K562 (cell line): ENCODE results near the gene MAGI1. TPM values are rescaled to one million over a fixed set of nuclear protein-coding genes. Genes with fewer than 3 reads are reported as not detected.

ENCODE experiments used
- ATAC-seq: fragments of 200-7000 bp; cut with Tn5 transposase; 3 replicates; pipeline ENCODE4 v1.9.1; 2020; ENCODE audit warnings: moderate library complexity
- BruUV-seq: library from RNA; stranded (reverse); fragments of 400-500 nt; replicated peaks from 2 replicates; lab custom pipeline; 2021; lab: Mats Ljungman, UMichigan
- CTCF ChIA-PET: fragments of 300-600 bp; formaldehyde crosslinking; extraction: SDS; loops from one replicate; lab custom pipeline; 2021; ENCODE audit warnings: low intra/inter-chr PET ratio; lab: Yijun Ruan, JAX
- POLR2A ChIA-PET: fragments of 300-600, 350-650 bp; sonication (Branson Sonifier 250); formaldehyde crosslinking; extraction: SDS; loops from one replicate; lab custom pipeline; 2021; ENCODE audit warnings: antibody characterized with exemption, inconsistent platforms; lab: Yijun Ruan, JAX
- DNase-seq, 4 experiments: peaks; one replicate each; pipeline versions ENCODE4 v3.0.0 to v3.0.0-alpha.2; 2011 to 2018; ENCODE audit warnings: low spot score in 3 of 4, mixed read lengths in 3 of 4; ENCODE audit errors: extremely low read depth in 1 of 4
- FAIRE-seq: peaks from 2 replicates; lab custom pipeline; 2011; peaks lifted over from hg19 to GRCh38; lab: Jason Lieb, UNC
- H2AFZ ChIP-seq: 2 replicates; pipeline ENCODE4 v1.6.0; 2011; ENCODE audit warnings: low read depth, low read length, control low read depth, inconsistent platforms
- H3K27ac ChIP-seq: fragments of 200-600 bp; 3 replicates; pipeline ENCODE4 v1.8.0; 2011; ENCODE audit warnings: low read depth, mild to moderate bottlenecking, control low read depth, inconsistent platforms, low read length, moderate library complexity, mixed read lengths; ENCODE audit errors: extremely low read depth
- H3K27me3 ChIP-seq, 2 experiments: fragments of 300-600 bp in 1 of 2; 2 replicates in 1 of 2; 3 replicates in 1 of 2; pipeline versions ENCODE4 v1.6.0 to v1.8.0; 2011; ENCODE audit warnings: inconsistent platforms in 2 of 2, low read length in 2 of 2, mild to moderate bottlenecking in 1 of 2, mixed read lengths in 1 of 2, moderate library complexity in 1 of 2; ENCODE audit not compliant: control insufficient read depth in 2 of 2, insufficient read depth in 2 of 2
- H3K36me3 ChIP-seq: fragments of 300-600 bp; 3 replicates; pipeline ENCODE4 v1.8.0; 2011; ENCODE audit warnings: mild to moderate bottlenecking, low read length, inconsistent platforms; ENCODE audit not compliant: control insufficient read depth, insufficient read depth
- H3K4me1 ChIP-seq, 2 experiments: fragments of 200-600 bp in 1 of 2; replicated peaks in 1 of 2; 2 replicates in 1 of 2; 3 replicates in 1 of 2; pipeline versions ENCODE4 v1.5.1 to v1.8.0; 2011; ENCODE audit warnings: inconsistent platforms in 2 of 2, low read length in 2 of 2, mild to moderate bottlenecking in 1 of 2, mixed read lengths in 1 of 2, moderate library complexity in 1 of 2; ENCODE audit not compliant: control insufficient read depth in 2 of 2, insufficient read depth in 2 of 2
- H3K4me2 ChIP-seq: 2 replicates; pipeline ENCODE4 v1.6.1; 2011; ENCODE audit warnings: low read length, control low read depth, inconsistent platforms, mixed read lengths; ENCODE audit not compliant: insufficient read depth
- H3K4me3 ChIP-seq: fragments of 200-600 bp; sonication (generic), shearing (Covaris generic); 2 replicates; pipeline ENCODE4 v1.5.1; 2016; ENCODE audit warnings: control low read depth, inconsistent platforms
- H3K79me2 ChIP-seq: fragments of 200-600 bp; 3 replicates; pipeline ENCODE4 v1.8.0; 2011; ENCODE audit warnings: low read length, inconsistent platforms; ENCODE audit not compliant: control insufficient read depth, insufficient read depth
- H3K9ac ChIP-seq, 2 experiments: 2 replicates each; pipeline versions ENCODE4 v1.6.0 to v1.6.1; 2011; ENCODE audit warnings: low read depth in 2 of 2, low read length in 2 of 2, control low read depth in 1 of 2, inconsistent platforms in 1 of 2, mild to moderate bottlenecking in 1 of 2, mixed read lengths in 1 of 2; ENCODE audit not compliant: insufficient read depth in 1 of 2
- H3K9me1 ChIP-seq: one replicate; pipeline ENCODE4 v1.6.0; 2011; ENCODE audit warnings: inconsistent platforms, mild to moderate bottlenecking, low read length, moderate library complexity; ENCODE audit not compliant: control insufficient read depth, insufficient read depth
- H3K9me3 ChIP-seq: replicated peaks from 2 replicates; pipeline ENCODE4 v1.5.1; 2011; ENCODE audit warnings: low read depth, low read length, inconsistent platforms; ENCODE audit not compliant: control insufficient read depth, insufficient read depth
- H4K20me1 ChIP-seq: replicated peaks from 2 replicates; pipeline ENCODE4 v1.6.1; 2011; ENCODE audit warnings: low read length, inconsistent platforms, mixed read lengths; ENCODE audit not compliant: control insufficient read depth, insufficient read depth
- CEBPB ChIP-seq: fragments of 450-650 bp; IDR thresholded peaks from 2 replicates; pipeline ENCODE4 v1.6.1; 2016; ENCODE audit warnings: missing genetic modification characterization, missing compliant biosample characterization
- CEBPG ChIP-seq, 3 experiments: fragments of 200-800 bp in 1 of 3; sonication (Bioruptor generic) in 1 of 3; sonication (generic) in 1 of 3; formaldehyde crosslinking in 1 of 3; IDR thresholded peaks in 2 of 3; conservative IDR thresholded peaks in 1 of 3; 2 replicates each; pipeline versions ENCODE4 v1.6.1 to v1.8.0; 2016 to 2022; ENCODE audit warnings: missing compliant biosample characterization in 2 of 3, missing genetic modification characterization in 2 of 3, mild to moderate bottlenecking in 1 of 3, missing genetic modification reagents in 1 of 3
- DIDO1 ChIP-seq: fragments of 450-650 bp; IDR thresholded peaks from 2 replicates; pipeline ENCODE4 v1.6.1; 2016; ENCODE audit warnings: low read depth, missing biosample characterization, missing genetic modification characterization
- FOXK1 ChIP-seq: sonication (generic); formaldehyde crosslinking; IDR thresholded peaks from 2 replicates; pipeline ENCODE4 v1.8.0; 2022; ENCODE audit warnings: missing genetic modification reagents, mild to moderate bottlenecking, borderline replicate concordance
- HNRNPH1 ChIP-seq: fragments of 200-400 bp; formaldehyde crosslinking; optimal IDR thresholded peaks from 2 replicates; pipeline ENCODE3; 2017; ENCODE audit warnings: low read depth, mild to moderate bottlenecking, low read length, moderate library complexity
- RAD51 ChIP-seq: fragments of 450-650 bp; IDR thresholded peaks from 2 replicates; pipeline ENCODE4 v1.7.1; 2016; ENCODE audit warnings: low read depth, mild to moderate bottlenecking, borderline replicate concordance
- SMAD4 ChIP-seq: fragments of 250-450 bp; sonication (Bioruptor Pico); conservative IDR thresholded peaks from 2 replicates; pipeline ENCODE4 v1.8.0; 2021; ENCODE audit warnings: inconsistent platforms, mild to moderate bottlenecking, moderate library complexity
- ZFX ChIP-seq: sonication (generic); formaldehyde crosslinking; IDR thresholded peaks from 2 replicates; pipeline ENCODE4 v1.8.0; 2022; ENCODE audit warnings: mild to moderate bottlenecking, missing genetic modification reagents, moderate library complexity
- WGBS: fragments of 100-300 bp; shearing (Covaris generic); methylation state at CpG from one replicate; pipeline ENCODE4 v1.1.6; 2016; ENCODE audit warnings: low coverage, mixed read lengths; ENCODE audit not compliant: insufficient coverage; ENCODE audit errors: missing lambda C conversion rate; 5-methylcytosine and 5-hydroxymethylcytosine counted together
- in situ Hi-C: fragments of 300-500 bp; cut with MboI; formaldehyde crosslinking; loops from 4 replicates; pipeline ENCODE4 v1.15.0; 2018; ENCODE audit warnings: inconsistent platforms, mixed read lengths
- intact Hi-C: fragments of 100-400 bp; cut with micrococcal nuclease; formaldehyde crosslinking; loops from 2 replicates; pipeline ENCODE4 v1.14.2; 2022
- polyA plus RNA-seq, 8 experiments: library from polyadenylated mRNA; depleted of rRNA in 4 of 8; stranded (reverse) in 5 of 8; unstranded in 3 of 8; fragments of >200 nt; fragmentation: Nextera tagmentation in 2 of 8; fragmentation: Illumina TruSeq in 1 of 8; extraction: Ambion mirVana in 2 of 8; extraction: Trizol in 1 of 8; gene quantifications; 2 replicates each; pipeline versions ENCODE4 v1.2.1 to v1.2.3, GENCODE V29; 2011 to 2014; ENCODE audit warnings: inconsistent platforms in 1 of 8, missing spikeins in 1 of 8
- total RNA-seq, 7 experiments: library from RNA; depleted of rRNA in 6 of 7; stranded (reverse); fragments of >200 nt in 6 of 7; fragmentation: Illumina TruSeq in 2 of 7; extraction: Trizol in 2 of 7; gene quantifications; 2 replicates each; pipeline versions ENCODE4 v1.2.1 to v1.2.3, GENCODE V29; 2011 to 2021; ENCODE audit warnings: low replicate concordance in 1 of 7
- TF ChIP-seq, protein P1 (sequence below), 2 experiments: fragments of 450-650 bp in 1 of 2; IDR thresholded peaks; 2 replicates each; pipeline ENCODE4 v1.6.1; 2011 to 2017; ENCODE audit warnings: low read depth in 2 of 2, antibody characterized with exemption in 1 of 2, borderline replicate concordance in 1 of 2, low read length in 1 of 2, mild to moderate bottlenecking in 1 of 2, mixed read lengths in 1 of 2; ENCODE audit not compliant: control insufficient read depth in 1 of 2
- TF ChIP-seq, protein P2 (sequence below): fragments of 200-800 bp; sonication (Bioruptor generic); IDR thresholded peaks from 2 replicates; pipeline ENCODE4 v1.6.1; 2017; ENCODE audit warnings: missing genetic modification characterization, missing compliant biosample characterization

The MAGI1 gene
- total and polyA plus RNA-seq, 9 of the 15 experiments (the other 6 are each of a cell fraction or from before 2014, with no cell fraction given): 7.8 to 59.4 (median 43.2) TPM

- TF ChIP-seq CEBPG (CRISPR knock-in tag; IDR thresholded peaks at IDR 0.05) (no peak), CEBPG (tag; conservative IDR thresholded peaks at IDR 0.05 in 1 of 2, IDR thresholded peaks at IDR 0.05 in 1 of 2) (peak in 1 of 2 experiments; percentile 15; a peak in 1 of 4 replicates), DIDO1 (tag) (no peak), ZFX (CRISPR knock-in tag) (no peak), CEBPB (tag) (peak; percentile 30; the same call in 1 of the 2 replicates), FOXK1 (no peak)
- H3K4me2 ChIP-seq: no peak overlapping the region
- H3K36me3 ChIP-seq: no peaks in the 10 kb centered on the region
- H3K4me1 ChIP-seq: no peaks in the 10 kb centered on the region
- H3K79me2 ChIP-seq: no peaks in the 10 kb centered on the region
- 0% methylated on average over 2 of the region's 2 CpGs for WGBS
- ATAC-seq (no peak), FAIRE-seq (no peak), DNase-seq (no peak)
- no peak overlapping the region for H3K27ac ChIP-seq
- BruUV-seq: no TSS peak
- in situ Hi-C loops (loop anchor here (25.0 kb wide), 1 partner anchor 358 kb away; no protein-coding TSS in a partner anchor), intact Hi-C loops (no loop called here)
- no peak overlapping the region for H3K9ac ChIP-seq
- H3K4me3 ChIP-seq: no peak overlapping the region
- H3K9me1 ChIP-seq: no peaks in the 10 kb centered on the region
- no peaks in the 10 kb centered on the region for H4K20me1 ChIP-seq
- H2AFZ ChIP-seq: no peak overlapping the region
- CTCF ChIA-PET: no interaction called here
- H3K9me3 ChIP-seq: no peaks in the 10 kb centered on the region
- H3K27me3 ChIP-seq: no peaks in the 10 kb centered on the region; a peak in 1 of 5 replicates
- POLR2A ChIA-PET: no interaction called here
Observed at GRCh38 chr3:65779390-65779789, 259.3 kb downstream of the MAGI1 start.

DNA sequence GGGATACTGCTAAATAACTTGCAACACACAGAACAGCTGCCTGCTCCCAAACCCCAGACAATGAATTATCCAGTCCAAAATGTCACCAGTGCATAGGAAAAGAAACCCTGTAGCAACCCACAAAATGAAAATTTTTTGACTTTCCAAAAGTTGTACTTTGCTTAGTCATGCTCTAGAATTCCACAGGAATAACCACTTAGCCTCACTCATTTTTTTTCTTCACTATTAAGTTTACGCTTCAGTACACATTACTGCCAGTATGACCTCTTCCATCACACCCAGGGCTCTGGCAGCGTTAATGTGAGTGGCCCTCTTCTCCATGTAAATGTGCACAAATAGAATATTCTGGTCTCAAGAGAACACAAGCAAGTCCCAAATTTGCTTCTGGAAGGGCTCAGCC, 259.8 kb downstream of the MAGI1 start:
- no peaks in the 10 kb centered on the region for H3K4me1 ChIP-seq
- H3K27ac ChIP-seq: no peak overlapping the region
- 19% methylated on average over 2 of the region's 2 CpGs for WGBS
- ChIA-PET POLR2A (no interaction called here), CTCF (no interaction called here)
- in situ Hi-C loops: loop anchor here (25.0 kb wide), 1 partner anchor 358 kb away; no protein-coding TSS in a partner anchor
- BruUV-seq: no TSS peak
- H3K79me2 ChIP-seq: no peaks in the 10 kb centered on the region
- H3K4me3 ChIP-seq: no peak overlapping the region
- H3K9ac ChIP-seq: no peak overlapping the region
- FAIRE-seq (no peak), DNase-seq (no peak), ATAC-seq (no peak)
- no peaks in the 10 kb centered on the region for H4K20me1 ChIP-seq
- no peaks in the 10 kb centered on the region for H3K9me3 ChIP-seq
- no peak overlapping the region for H2AFZ ChIP-seq
- no peaks in the 10 kb centered on the region for H3K9me1 ChIP-seq
- intact Hi-C loops: no loop called here
- no peaks in the 10 kb centered on the region; a peak in 1 of 5 replicates for H3K27me3 ChIP-seq
- H3K36me3 ChIP-seq: no peaks in the 10 kb centered on the region
- H3K4me2 ChIP-seq: no peak overlapping the region
- TF ChIP-seq, protein P1, sequence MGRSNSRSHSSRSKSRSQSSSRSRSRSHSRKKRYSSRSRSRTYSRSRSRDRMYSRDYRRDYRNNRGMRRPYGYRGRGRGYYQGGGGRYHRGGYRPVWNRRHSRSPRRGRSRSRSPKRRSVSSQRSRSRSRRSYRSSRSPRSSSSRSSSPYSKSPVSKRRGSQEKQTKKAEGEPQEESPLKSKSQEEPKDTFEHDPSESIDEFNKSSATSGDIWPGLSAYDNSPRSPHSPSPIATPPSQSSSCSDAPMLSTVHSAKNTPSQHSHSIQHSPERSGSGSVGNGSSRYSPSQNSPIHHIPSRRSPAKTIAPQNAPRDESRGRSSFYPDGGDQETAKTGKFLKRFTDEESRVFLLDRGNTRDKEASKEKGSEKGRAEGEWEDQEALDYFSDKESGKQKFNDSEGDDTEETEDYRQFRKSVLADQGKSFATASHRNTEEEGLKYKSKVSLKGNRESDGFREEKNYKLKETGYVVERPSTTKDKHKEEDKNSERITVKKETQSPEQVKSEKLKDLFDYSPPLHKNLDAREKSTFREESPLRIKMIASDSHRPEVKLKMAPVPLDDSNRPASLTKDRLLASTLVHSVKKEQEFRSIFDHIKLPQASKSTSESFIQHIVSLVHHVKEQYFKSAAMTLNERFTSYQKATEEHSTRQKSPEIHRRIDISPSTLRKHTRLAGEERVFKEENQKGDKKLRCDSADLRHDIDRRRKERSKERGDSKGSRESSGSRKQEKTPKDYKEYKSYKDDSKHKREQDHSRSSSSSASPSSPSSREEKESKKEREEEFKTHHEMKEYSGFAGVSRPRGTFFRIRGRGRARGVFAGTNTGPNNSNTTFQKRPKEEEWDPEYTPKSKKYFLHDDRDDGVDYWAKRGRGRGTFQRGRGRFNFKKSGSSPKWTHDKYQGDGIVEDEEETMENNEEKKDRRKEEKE (IDR thresholded peaks at IDR 0.05; ENCODE audit: borderline replicate concordance in 1 of 2, control insufficient read depth in 1 of 2, low read depth in 2 of 2, low read length in 1 of 2): no peak
- TF ChIP-seq HNRNPH1 (no peak), RAD51 (no peak), SMAD4 (CRISPR knock-in tag) (no peak)
- TF ChIP-seq, protein P2, sequence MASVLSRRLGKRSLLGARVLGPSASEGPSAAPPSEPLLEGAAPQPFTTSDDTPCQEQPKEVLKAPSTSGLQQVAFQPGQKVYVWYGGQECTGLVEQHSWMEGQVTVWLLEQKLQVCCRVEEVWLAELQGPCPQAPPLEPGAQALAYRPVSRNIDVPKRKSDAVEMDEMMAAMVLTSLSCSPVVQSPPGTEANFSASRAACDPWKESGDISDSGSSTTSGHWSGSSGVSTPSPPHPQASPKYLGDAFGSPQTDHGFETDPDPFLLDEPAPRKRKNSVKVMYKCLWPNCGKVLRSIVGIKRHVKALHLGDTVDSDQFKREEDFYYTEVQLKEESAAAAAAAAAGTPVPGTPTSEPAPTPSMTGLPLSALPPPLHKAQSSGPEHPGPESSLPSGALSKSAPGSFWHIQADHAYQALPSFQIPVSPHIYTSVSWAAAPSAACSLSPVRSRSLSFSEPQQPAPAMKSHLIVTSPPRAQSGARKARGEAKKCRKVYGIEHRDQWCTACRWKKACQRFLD (CRISPR knock-in tag): no peak
